Measurements from ENCODE around the gene NFIX. TPM values are rescaled to one million over a fixed set of nuclear protein-coding genes. Genes with fewer than 3 reads are reported as not detected.

The NFIX gene
- total and polyA plus RNA-seq, 9 of the 15 experiments (the other 6 are each of a cell fraction or from before 2014, with no cell fraction given) = 0.28 to 26.8 (median 5.4) TPM

DNA sequence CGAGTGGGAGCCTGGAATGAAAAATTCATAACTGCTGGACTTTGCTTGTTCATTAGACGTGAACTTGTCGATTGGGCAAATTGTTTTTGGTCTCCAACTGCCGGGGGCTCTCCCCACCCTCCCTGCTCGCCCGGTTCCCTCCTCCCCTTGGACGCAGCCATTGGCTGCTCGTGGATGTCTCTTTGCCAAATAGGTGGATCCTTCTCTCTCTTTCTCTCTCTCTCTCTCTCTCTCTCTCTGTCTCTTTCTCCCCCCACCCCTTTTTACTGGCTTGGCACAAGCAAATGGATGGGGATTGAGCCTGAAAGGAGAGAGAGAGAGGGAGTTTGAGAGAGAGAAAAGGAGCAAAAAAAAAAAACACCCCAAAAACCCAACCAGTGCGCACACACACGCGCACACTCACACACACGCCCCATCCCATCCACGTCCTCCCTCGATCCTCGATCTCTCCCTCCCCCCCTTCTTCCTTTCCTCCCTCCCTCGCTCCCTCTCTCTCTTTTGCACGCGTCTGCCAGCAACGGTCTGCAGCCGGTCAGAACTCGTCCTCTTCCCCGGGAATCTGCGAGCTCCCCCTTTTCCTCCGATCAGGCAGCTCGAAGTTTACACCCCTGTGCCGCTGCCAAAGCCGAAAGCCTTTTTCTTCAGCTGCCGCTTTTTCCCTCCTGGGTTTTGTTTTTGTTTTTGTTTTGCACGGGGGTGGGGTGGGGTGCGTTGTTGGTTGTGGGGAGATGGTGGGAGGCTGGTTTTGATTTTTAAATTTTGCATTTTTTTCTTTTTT, 27.8 kb downstream of the NFIX start (continued):
- TF ChIP-seq, protein P1, sequence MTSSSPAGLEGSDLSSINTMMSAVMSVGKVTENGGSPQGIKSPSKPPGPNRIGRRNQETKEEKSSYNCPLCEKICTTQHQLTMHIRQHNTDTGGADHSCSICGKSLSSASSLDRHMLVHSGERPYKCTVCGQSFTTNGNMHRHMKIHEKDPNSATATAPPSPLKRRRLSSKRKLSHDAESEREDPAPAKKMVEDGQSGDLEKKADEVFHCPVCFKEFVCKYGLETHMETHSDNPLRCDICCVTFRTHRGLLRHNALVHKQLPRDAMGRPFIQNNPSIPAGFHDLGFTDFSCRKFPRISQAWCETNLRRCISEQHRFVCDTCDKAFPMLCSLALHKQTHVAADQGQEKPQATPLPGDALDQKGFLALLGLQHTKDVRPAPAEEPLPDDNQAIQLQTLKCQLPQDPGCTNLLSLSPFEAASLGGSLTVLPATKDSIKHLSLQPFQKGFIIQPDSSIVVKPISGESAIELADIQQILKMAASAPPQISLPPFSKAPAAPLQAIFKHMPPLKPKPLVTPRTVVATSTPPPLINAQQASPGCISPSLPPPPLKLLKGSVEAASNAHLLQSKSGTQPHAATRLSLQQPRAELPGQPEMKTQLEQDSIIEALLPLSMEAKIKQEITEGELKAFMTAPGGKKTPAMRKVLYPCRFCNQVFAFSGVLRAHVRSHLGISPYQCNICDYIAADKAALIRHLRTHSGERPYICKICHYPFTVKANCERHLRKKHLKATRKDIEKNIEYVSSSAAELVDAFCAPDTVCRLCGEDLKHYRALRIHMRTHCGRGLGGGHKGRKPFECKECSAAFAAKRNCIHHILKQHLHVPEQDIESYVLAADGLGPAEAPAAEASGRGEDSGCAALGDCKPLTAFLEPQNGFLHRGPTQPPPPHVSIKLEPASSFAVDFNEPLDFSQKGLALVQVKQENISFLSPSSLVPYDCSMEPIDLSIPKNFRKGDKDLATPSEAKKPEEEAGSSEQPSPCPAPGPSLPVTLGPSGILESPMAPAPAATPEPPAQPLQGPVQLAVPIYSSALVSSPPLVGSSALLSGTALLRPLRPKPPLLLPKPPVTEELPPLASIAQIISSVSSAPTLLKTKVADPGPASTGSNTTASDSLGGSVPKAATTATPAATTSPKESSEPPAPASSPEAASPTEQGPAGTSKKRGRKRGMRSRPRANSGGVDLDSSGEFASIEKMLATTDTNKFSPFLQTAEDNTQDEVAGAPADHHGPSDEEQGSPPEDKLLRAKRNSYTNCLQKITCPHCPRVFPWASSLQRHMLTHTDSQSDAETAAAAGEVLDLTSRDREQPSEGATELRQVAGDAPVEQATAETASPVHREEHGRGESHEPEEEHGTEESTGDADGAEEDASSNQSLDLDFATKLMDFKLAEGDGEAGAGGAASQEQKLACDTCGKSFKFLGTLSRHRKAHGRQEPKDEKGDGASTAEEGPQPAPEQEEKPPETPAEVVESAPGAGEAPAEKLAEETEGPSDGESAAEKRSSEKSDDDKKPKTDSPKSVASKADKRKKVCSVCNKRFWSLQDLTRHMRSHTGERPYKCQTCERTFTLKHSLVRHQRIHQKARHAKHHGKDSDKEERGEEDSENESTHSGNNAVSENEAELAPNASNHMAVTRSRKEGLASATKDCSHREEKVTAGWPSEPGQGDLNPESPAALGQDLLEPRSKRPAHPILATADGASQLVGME (CRISPR knock-in tag; IDR thresholded peaks at IDR 0.05) = no peak
- TF ChIP-seq HNRNPL (IDR thresholded peaks at IDR 0.05; ENCODE audit: low read depth, low read length) (no peak), ZNF699 (CRISPR knock-in tag; IDR thresholded peaks at IDR 0.05; ENCODE audit: insufficient replicate concordance) (no peak), ZNF695 (CRISPR knock-in tag; IDR thresholded peaks at IDR 0.05) (no peak), NR2F6 (CRISPR knock-in tag; IDR thresholded peaks at IDR 0.05) (no peak), GABPA (tag; conservative IDR thresholded peaks at IDR 0.05; ENCODE audit: low read depth) (0 out of 2 replicates have a peak, but pooled peaks have one; percentile 15), EGR1 (conservative IDR thresholded peaks at IDR 0.05) (no peak), EZH2 (IDR thresholded peaks at IDR 0.05; ENCODE audit: borderline replicate concordance, low read depth, low read length) (no peak), ZNF717 (CRISPR knock-in tag; IDR thresholded peaks at IDR 0.05) (no peak), BHLHE40 (IDR thresholded peaks at IDR 0.05; ENCODE audit: low read length) (peak; percentile 55), NRF1 (conservative IDR thresholded peaks at IDR 0.05 in 1 of 2, IDR thresholded peaks at IDR 0.05 in 1 of 2) (peak; percentile 80 to 83), HDGF (IDR thresholded peaks at IDR 0.05) (0 out of 2 replicates have a peak, but pooled peaks have one; percentile 37)
- TF ChIP-seq, protein P2, sequence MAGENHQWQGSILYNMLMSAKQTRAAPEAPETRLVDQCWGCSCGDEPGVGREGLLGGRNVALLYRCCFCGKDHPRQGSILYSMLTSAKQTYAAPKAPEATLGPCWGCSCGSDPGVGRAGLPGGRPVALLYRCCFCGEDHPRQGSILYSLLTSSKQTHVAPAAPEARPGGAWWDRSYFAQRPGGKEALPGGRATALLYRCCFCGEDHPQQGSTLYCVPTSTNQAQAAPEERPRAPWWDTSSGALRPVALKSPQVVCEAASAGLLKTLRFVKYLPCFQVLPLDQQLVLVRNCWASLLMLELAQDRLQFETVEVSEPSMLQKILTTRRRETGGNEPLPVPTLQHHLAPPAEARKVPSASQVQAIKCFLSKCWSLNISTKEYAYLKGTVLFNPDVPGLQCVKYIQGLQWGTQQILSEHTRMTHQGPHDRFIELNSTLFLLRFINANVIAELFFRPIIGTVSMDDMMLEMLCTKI (IDR thresholded peaks at IDR 0.05; ENCODE audit: partially characterized antibody) = no peak
- TF ChIP-seq, protein P3, sequence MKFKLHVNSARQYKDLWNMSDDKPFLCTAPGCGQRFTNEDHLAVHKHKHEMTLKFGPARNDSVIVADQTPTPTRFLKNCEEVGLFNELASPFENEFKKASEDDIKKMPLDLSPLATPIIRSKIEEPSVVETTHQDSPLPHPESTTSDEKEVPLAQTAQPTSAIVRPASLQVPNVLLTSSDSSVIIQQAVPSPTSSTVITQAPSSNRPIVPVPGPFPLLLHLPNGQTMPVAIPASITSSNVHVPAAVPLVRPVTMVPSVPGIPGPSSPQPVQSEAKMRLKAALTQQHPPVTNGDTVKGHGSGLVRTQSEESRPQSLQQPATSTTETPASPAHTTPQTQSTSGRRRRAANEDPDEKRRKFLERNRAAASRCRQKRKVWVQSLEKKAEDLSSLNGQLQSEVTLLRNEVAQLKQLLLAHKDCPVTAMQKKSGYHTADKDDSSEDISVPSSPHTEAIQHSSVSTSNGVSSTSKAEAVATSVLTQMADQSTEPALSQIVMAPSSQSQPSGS (CRISPR knock-in tag; IDR thresholded peaks at IDR 0.05) = no peak
- TF ChIP-seq, protein P4, sequence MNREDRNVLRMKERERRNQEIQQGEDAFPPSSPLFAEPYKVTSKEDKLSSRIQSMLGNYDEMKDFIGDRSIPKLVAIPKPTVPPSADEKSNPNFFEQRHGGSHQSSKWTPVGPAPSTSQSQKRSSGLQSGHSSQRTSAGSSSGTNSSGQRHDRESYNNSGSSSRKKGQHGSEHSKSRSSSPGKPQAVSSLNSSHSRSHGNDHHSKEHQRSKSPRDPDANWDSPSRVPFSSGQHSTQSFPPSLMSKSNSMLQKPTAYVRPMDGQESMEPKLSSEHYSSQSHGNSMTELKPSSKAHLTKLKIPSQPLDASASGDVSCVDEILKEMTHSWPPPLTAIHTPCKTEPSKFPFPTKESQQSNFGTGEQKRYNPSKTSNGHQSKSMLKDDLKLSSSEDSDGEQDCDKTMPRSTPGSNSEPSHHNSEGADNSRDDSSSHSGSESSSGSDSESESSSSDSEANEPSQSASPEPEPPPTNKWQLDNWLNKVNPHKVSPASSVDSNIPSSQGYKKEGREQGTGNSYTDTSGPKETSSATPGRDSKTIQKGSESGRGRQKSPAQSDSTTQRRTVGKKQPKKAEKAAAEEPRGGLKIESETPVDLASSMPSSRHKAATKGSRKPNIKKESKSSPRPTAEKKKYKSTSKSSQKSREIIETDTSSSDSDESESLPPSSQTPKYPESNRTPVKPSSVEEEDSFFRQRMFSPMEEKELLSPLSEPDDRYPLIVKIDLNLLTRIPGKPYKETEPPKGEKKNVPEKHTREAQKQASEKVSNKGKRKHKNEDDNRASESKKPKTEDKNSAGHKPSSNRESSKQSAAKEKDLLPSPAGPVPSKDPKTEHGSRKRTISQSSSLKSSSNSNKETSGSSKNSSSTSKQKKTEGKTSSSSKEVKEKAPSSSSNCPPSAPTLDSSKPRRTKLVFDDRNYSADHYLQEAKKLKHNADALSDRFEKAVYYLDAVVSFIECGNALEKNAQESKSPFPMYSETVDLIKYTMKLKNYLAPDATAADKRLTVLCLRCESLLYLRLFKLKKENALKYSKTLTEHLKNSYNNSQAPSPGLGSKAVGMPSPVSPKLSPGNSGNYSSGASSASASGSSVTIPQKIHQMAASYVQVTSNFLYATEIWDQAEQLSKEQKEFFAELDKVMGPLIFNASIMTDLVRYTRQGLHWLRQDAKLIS (CRISPR knock-in tag; IDR thresholded peaks at IDR 0.05) = no peak
